Omental fat pad (tissue), 4 donors: ENCODE measurements around the gene FARS2. TPM values are rescaled to one million over a fixed set of nuclear protein-coding genes. Genes with fewer than 3 reads are reported as not detected.

Experiments
- ATAC-seq: fragments of 150-250 bp; one replicate; pipeline ENCODE4 v1.9.1; 2016; ENCODE audit warnings: mild to moderate bottlenecking, moderate library complexity; ENCODE audit not compliant: low FRiP score
- DNase-seq: peaks from one replicate; pipeline ENCODE4 v3.0.0-alpha.2; 2019; ENCODE audit warnings: low spot score
- total RNA-seq, 4 donors: library from RNA; depleted of rRNA; stranded (reverse); fragments of >200 nt; gene quantifications; one replicate each; pipeline ENCODE4 v1.1.0, GENCODE V29; 2016
- TF ChIP-seq, protein P1 (sequence below), 3 donors: fragments of 450-650 bp; IDR thresholded peaks; one replicate each; pipeline ENCODE4 v1.5.1; 2016 to 2017; ENCODE audit warnings: antibody characterized with exemption in 3 of 3, mild to moderate bottlenecking in 3 of 3, moderate library complexity in 2 of 3

Gene FARS2
- total RNA-seq, 4 donors from 2014 or later: 12.5 to 18.1 (median 14.5) TPM

DNA sequence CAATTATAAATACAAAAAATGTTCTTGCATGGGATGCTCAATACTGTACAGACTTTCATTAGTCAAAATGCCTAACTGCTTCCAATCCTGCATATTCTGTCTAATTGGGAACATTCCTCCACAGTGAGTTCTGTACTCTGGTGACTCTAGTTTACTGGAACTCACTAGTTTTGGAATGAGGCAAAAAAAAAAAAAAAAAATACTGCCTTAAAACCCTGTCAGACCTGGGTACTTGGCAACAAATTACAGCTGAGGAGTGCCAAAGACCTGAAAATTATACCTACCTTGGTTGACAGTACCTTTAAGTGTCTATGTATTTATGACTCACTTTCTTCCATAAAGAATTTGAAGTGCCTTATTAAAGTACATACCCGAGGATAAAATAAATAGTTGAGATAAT lies 276.7 kb downstream of the FARS2 start:
- DNase-seq: no peak
- ATAC-seq: no peak
- TF ChIP-seq, protein P1, sequence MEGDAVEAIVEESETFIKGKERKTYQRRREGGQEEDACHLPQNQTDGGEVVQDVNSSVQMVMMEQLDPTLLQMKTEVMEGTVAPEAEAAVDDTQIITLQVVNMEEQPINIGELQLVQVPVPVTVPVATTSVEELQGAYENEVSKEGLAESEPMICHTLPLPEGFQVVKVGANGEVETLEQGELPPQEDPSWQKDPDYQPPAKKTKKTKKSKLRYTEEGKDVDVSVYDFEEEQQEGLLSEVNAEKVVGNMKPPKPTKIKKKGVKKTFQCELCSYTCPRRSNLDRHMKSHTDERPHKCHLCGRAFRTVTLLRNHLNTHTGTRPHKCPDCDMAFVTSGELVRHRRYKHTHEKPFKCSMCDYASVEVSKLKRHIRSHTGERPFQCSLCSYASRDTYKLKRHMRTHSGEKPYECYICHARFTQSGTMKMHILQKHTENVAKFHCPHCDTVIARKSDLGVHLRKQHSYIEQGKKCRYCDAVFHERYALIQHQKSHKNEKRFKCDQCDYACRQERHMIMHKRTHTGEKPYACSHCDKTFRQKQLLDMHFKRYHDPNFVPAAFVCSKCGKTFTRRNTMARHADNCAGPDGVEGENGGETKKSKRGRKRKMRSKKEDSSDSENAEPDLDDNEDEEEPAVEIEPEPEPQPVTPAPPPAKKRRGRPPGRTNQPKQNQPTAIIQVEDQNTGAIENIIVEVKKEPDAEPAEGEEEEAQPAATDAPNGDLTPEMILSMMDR (IDR thresholded peaks at IDR 0.05): no peak

DNA sequence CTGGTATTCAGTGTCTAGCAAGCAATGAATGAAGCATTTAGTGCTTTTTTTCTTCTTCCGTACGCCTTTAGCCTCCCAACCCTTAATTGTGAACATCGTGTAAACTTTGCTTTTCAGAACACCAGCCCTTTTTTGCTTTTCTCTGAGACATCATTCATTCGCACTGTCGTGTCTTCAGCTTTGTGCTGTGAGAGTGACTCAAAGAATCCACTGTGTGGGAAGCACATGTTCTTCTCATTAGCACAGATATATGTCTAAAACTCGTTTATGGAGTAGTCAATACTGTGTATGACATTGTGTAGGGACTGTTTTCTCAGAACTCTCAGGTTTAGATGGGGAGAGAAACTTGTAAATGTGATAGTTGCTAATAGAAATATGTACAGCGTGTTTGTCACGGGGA lies 279.1 kb downstream of the FARS2 start:
- no peak for ATAC-seq
- DNase-seq: no peak
- TF ChIP-seq, protein P1 (IDR thresholded peaks at IDR 0.05): no peak

DNA sequence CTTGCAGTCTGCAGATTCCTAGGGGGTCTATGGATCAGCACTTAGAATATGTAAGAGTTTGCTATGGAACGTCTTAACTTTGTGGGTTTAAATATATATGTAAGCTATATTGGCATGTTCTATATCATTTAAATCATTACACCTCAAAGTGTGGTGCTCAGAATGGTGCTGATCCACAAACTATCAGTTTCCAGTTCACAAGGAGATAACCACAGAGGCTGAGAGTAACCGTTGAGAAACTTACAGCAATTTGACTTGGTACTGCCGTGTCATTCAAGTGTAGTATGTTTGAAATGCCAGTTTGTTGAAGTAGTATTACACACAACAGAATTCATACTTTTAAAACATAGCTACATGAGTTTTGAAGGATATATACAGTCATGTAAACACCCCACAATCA lies 279.7 kb downstream of the FARS2 start:
- DNase-seq: no peak
- TF ChIP-seq, protein P1 (IDR thresholded peaks at IDR 0.05): no peak
- ATAC-seq: no peak

DNA sequence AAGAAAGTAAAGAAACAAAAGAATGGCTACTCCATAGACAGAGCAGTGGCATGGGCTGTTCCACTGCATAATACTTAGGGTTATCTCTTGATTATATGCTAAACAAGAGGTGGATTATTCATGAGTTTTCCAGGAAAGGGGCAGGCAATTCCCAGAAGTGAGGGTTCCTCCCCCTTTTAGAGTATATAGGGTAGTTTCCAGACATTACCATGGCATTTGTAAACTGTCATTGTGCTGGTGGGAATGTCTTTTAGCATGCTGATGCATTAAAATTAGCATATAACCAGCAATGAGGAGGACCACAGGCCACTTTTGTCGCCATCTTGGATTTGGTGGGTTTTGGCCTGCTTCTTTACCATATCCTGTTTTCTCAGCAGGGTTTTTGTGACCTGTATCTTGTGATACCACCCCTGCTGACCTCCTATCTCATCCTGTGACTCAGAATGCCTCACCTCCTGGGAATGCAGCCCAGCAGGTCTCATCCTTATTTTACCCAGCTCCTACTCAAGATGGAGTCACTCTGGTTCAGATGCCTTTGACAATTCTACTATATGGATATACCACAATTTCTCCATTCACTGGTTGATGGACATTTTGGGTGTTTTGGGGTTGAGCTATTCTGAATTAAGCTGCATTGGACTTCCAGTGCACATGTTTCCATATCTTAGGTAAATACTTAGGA lies 280.6 kb downstream of the FARS2 start:
- TF ChIP-seq, protein P1 (IDR thresholded peaks at IDR 0.05): no peak
- ATAC-seq: no peak
- DNase-seq: no peak

DNA sequence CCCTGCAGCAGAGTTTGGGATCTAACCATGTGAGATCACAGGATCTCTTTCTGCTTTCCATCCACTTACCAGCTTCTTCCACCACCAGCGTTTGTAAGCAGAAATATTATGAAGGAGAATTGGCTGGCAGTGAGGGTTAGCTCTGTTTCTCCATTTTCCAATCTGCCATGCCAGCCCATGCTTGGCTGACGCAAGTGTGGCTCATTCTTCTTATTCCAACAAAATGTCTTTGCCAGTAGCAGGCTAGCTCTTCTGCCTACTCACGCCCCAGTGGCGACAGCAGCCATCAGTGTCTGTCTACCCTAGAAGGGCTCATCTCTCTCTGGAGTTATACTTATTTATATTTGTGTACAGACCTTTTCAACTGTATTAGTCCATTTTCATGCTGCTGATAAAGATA lies 286.2 kb downstream of the FARS2 start:
- TF ChIP-seq, protein P1 (IDR thresholded peaks at IDR 0.05): no peak
- ATAC-seq (no peak), DNase-seq (no peak)

DNA sequence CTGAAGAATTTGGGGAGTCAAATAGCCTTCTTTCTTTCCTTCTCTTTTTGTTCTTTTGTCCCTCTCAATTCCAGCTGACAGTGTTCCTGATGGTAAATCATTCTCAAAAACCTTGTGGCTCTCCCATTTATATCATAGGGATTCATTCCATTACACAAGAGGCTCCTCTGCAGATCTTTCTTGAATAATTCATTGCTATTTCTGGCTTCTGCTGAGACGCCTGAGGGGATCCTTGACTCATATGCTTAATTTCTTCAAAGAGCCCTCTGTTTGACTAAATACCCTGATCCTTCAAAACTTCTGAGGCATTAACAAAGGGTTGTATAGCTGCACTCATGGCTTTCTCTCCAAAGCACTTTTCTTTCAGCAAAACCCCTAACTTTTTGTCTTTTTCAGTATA lies 289.3 kb downstream of the FARS2 start:
- DNase-seq: no peak
- TF ChIP-seq, protein P1 (IDR thresholded peaks at IDR 0.05): no peak
- no peak for ATAC-seq

DNA sequence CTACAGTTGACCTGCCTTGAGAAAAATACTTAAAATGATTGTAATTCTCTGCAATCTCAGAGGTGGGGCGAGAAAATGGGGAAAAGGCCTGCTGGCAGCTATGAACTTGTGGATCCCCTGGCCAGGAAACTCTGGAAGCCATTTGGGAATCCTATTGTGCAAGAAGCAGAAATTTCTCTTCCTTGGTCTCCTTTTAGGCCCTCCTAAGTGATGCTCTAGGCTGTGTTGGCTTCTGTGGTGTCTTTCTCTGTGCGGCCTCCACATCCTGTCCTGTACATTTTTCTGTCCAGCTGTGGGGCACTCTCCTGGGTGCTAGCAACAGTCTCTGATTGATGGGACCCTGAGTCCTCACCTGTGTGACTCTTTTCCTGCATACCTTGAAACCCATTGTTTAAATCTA lies 290.9 kb downstream of the FARS2 start:
- no peak for DNase-seq
- TF ChIP-seq, protein P1 (IDR thresholded peaks at IDR 0.05): no peak
- ATAC-seq: no peak
